ENCODE data around the gene AGBL1.

GRCh38 chr15:86616771-86617170, 537.1 kb downstream of the AGBL1 start:
- TF ChIP-seq CTCF (IDR thresholded peaks at IDR 0.05) (no peak), POLR2A (IDR thresholded peaks at IDR 0.05) (no peak)

All from Peyer's patch (tissue), 4 donors.